Activated CD8-positive, alpha-beta T cell treated with anti-CD3 and anti-CD28 coated beads for 36 hours (primary cell): ENCODE data around the gene PIGO. TPM values are rescaled to one million over a fixed set of nuclear protein-coding genes. Genes with fewer than 3 reads are reported as not detected.

Experiments
- ATAC-seq: fragments of 200-7000 bp; cut with Tn5 transposase; one replicate; pipeline ENCODE4 v1.10.0; 2021; ENCODE audit warnings: mild to moderate bottlenecking, moderate library complexity
- CTCF ChIA-PET: fragments of 350-600 bp; sonication (Branson Sonifier 250); formaldehyde crosslinking; loops from one replicate; lab custom pipeline; 2021; ENCODE audit warnings: antibody characterized with exemption; lab: Charles Lee
- POLR2A ChIA-PET: fragments of 350-600 bp; sonication (Branson Sonifier 250); formaldehyde crosslinking; loops from one replicate; lab custom pipeline; 2021; ENCODE audit warnings: antibody characterized with exemption; lab: Charles Lee
- DNase-seq: peaks from one replicate; pipeline ENCODE4 v3.0.0-alpha.2; 2020
- H3K27ac Mint-ChIP-seq: one replicate; pipeline ENCODE4 v1.8.0; 2021; ENCODE audit warnings: mild to moderate bottlenecking, mixed read lengths
- H3K27me3 Mint-ChIP-seq: one replicate; pipeline ENCODE4 v1.8.0; 2021; ENCODE audit warnings: mixed read lengths
- H3K36me3 Mint-ChIP-seq: one replicate; pipeline ENCODE4 v1.8.0; 2021; ENCODE audit warnings: low read depth, mixed read lengths
- H3K4me1 Mint-ChIP-seq: one replicate; pipeline ENCODE4 v1.8.0; 2021; ENCODE audit warnings: low read depth, mixed read lengths
- H3K4me3 Mint-ChIP-seq: one replicate; pipeline ENCODE4 v1.8.0; 2021; ENCODE audit warnings: mild to moderate bottlenecking, moderate library complexity, mixed read lengths
- H3K9me3 Mint-ChIP-seq: one replicate; pipeline ENCODE4 v1.8.0; 2021; ENCODE audit warnings: mixed read lengths
- CTCF ChIP-seq: fragments of 200-600 bp; IDR thresholded peaks from one replicate; pipeline ENCODE4 v1.8.0; 2022; ENCODE audit warnings: antibody characterized with exemption, mild to moderate bottlenecking
- intact Hi-C: fragments of 100-400 bp; cut with micrococcal nuclease; formaldehyde crosslinking; loops from one replicate; pipeline ENCODE4 v1.10.0; 2022
- total RNA-seq, 2 experiments: library from RNA; stranded (reverse); gene quantifications; one replicate each; pipeline ENCODE4 v1.2.3, GENCODE V29; 2021

The PIGO gene
- total RNA-seq, 2 experiments from 2014 or later, result 19.8 to 21.9 TPM

- no peak for ATAC-seq
- peaks cover 3% of the 10 kb centered on the region for H3K36me3 Mint-ChIP-seq
- DNase-seq, result no peak
- ChIA-PET CTCF (interaction anchor here (1.2 kb wide), 1 partner anchor 10 kb away, joined by 3 read pairs; no protein-coding TSS in a partner anchor), POLR2A (interaction anchor here (1.1 kb wide), 1 partner anchor 11 kb away, joined by 3 read pairs; the partner anchor contains the start of gene PIGO)
- no peak overlapping the region for H3K27ac Mint-ChIP-seq
- H3K4me3 Mint-ChIP-seq, result no peak overlapping the region
- peaks cover 26% of the 10 kb centered on the region for H3K4me1 Mint-ChIP-seq
- no peak for TF ChIP-seq CTCF
- intact Hi-C loops, result no loop called here
- H3K27me3 Mint-ChIP-seq, result no peaks in the 10 kb centered on the region
- no peaks in the 10 kb centered on the region for H3K9me3 Mint-ChIP-seq
These were observed 11.2 kb upstream of the PIGO start for GRCh38 chr9:35107297-35108290.

DNA sequence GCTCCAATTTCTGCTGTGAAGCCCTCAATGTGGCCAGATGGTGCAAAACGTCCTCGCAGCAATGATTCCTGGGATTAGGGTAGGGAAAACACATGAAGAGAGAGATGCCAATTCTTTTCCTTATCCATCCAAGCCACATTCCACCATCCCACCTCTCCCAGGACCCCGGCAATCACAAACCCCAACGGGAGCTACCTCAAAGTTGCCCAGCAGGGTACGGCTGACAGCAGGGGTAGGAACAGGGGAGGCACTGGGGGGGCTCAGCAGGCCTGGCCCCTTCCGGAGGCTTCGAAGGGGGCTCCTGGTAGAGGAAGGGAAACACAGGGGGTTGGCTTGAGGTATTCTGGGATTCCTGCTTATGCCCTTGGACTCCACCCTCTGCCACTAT is 9.9 kb upstream of the PIGO start:
- H3K4me1 Mint-ChIP-seq, result peaks cover 23% of the 10 kb centered on the region
- ATAC-seq (no peak), DNase-seq (no peak)
- H3K27me3 Mint-ChIP-seq, result no peaks in the 10 kb centered on the region
- POLR2A ChIA-PET, result interaction anchor here (1.1 kb wide), 1 partner anchor 26 kb away, joined by 3 read pairs; the partner anchor contains the start of gene FANCG
- H3K4me3 Mint-ChIP-seq, result no peak overlapping the region
- no peak overlapping the region for H3K27ac Mint-ChIP-seq
- H3K9me3 Mint-ChIP-seq, result no peaks in the 10 kb centered on the region
- no peak for TF ChIP-seq CTCF
- intact Hi-C loops, result no loop called here
- H3K36me3 Mint-ChIP-seq, result peaks cover 14% of the 10 kb centered on the region
- CTCF ChIA-PET, result interaction anchor here (1.2 to 1.4 kb wide), 2 partner anchors 10 to 11 kb away, joined by 3 read pairs; partner anchors contain the start of gene ATOSB

GRCh38 chr9:35105571-35106342 is 9.4 kb upstream of the PIGO start:
- no peak for DNase-seq
- ChIA-PET CTCF (interaction anchor here (1.1 to 1.4 kb wide), 3 partner anchors 9 to 12 kb away, joined by 3 read pairs; partner anchors contain the start of genes ATOSB and PIGO), POLR2A (interaction anchor here (1.1 to 1.8 kb wide), 2 partner anchors 26 to 34 kb away, joined by 3 to 5 read pairs; partner anchors contain the start of gene FANCG)
- H3K27ac Mint-ChIP-seq, result no peak overlapping the region
- peaks cover 22% of the 10 kb centered on the region for H3K4me1 Mint-ChIP-seq
- intact Hi-C loops, result no loop called here
- H3K9me3 Mint-ChIP-seq, result no peaks in the 10 kb centered on the region
- TF ChIP-seq CTCF, result no peak
- no peak overlapping the region for H3K4me3 Mint-ChIP-seq
- ATAC-seq, result no peak
- no peaks in the 10 kb centered on the region for H3K27me3 Mint-ChIP-seq
- H3K36me3 Mint-ChIP-seq, result peaks cover 19% of the 10 kb centered on the region

DNA sequence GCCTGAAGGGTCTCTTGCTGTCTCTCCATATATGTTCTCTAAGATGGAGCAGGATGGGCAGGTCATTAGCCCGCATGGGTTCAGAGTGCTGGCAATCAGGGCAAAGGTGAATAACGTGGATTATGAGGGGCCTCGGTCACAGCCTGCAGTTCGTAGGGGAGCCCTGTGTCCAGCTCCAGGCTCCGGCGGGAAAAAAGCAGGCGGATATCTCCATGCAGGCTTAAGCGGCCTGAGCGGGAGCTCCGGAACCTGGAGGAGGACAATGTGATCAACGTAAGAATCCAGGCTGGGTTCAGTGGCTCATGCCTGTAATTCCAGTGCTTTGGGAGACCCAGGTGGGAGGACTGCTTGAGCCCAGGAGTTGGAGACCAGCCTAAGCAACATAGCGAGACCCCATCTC is 8.7 kb upstream of the PIGO start:
- no peaks in the 10 kb centered on the region for H3K9me3 Mint-ChIP-seq
- no peak overlapping the region for H3K27ac Mint-ChIP-seq
- no peak for ATAC-seq
- no peaks in the 10 kb centered on the region for H3K27me3 Mint-ChIP-seq
- peaks cover 24% of the 10 kb centered on the region for H3K36me3 Mint-ChIP-seq
- intact Hi-C loops, result no loop called here
- POLR2A ChIA-PET, result interaction anchor here (0.6 to 3.9 kb wide), 3 partner anchors 9 to 33 kb away, joined by 4 to 40 read pairs (median 5); partner anchors contain the start of gene FANCG
- CTCF ChIA-PET, result interaction anchor here (1.1 to 2.4 kb wide), 3 partner anchors 8 to 26 kb away, joined by 3 to 14 read pairs (median 4); partner anchors contain the start of genes FANCG and PIGO
- TF ChIP-seq CTCF, result no peak
- H3K4me3 Mint-ChIP-seq, result no peak overlapping the region
- DNase-seq, result no peak
- H3K4me1 Mint-ChIP-seq, result peaks cover 19% of the 10 kb centered on the region
